ENCODE results near the gene HIVEP3.

GRCh38 chr1:41823471-41823870, 95.3 kb downstream of the HIVEP3 start:
- TF ChIP-seq POLR2A (IDR thresholded peaks at IDR 0.05) (no peak), CTCF (IDR thresholded peaks at IDR 0.05) (no peak)

Data from esophagus squamous epithelium (tissue), 4 donors.